ENCODE data around the gene C19orf18.
"Not testable (repeated sequence)": the region's sequence is repeated elsewhere in the genome, so short reads cannot be mapped to it uniquely, and the experiment has no call there.

Gene C19orf18

GRCh38 chr19:58009666-58010301 lies 35.5 kb upstream of the C19orf18 start:
- DNase-seq = no peak
- Histone ChIP-seq H3K9me3 (replicated peaks; ENCODE audit: insufficient read depth, low read length) (no peaks in the 10 kb centered on the region), H3K4me2 (ENCODE audit: low read depth, low read length) (no peak overlapping the region)

GRCh38 chr19:58009301-58009665 lies 34.9 kb upstream of the C19orf18 start:
- H3K27ac ChIP-seq (ENCODE audit: low read length) = no peak overlapping the region
- H3K9me3 ChIP-seq (replicated peaks; ENCODE audit: insufficient read depth, low read length) = no peaks in the 10 kb centered on the region
- H4K20me1 ChIP-seq (ENCODE audit: insufficient read depth, low read length) = no peaks in the 10 kb centered on the region
- TF ChIP-seq CTCF (IDR thresholded peaks at IDR 0.05; ENCODE audit: low read length) (no peak), EZH2phosphoT487 (IDR thresholded peaks at IDR 0.05; ENCODE audit: low read length) (no peak), EZH2 (optimal IDR thresholded peaks at IDR 0.05; ENCODE audit: low read depth, low read length) (no peak)
- H3K4me3 ChIP-seq (ENCODE audit: low read length) = no peak overlapping the region
- H3K9me2 ChIP-seq (replicated peaks; ENCODE audit: insufficient read depth, low read length) = no peaks in the 10 kb centered on the region
- H3K36me3 ChIP-seq (replicated peaks; ENCODE audit: insufficient read depth, low read length) = no peaks in the 10 kb centered on the region
- H3K27me3 ChIP-seq (replicated peaks; ENCODE audit: insufficient read depth, low read length) = no peaks in the 10 kb centered on the region
- no peak overlapping the region for H2AFZ ChIP-seq (ENCODE audit: low read length)
- no peak for DNase-seq
- H3K4me1 ChIP-seq (ENCODE audit: low read length) = no peaks in the 10 kb centered on the region
- no peaks in the 10 kb centered on the region for H3F3A ChIP-seq (ENCODE audit: insufficient read depth, low read length)
- H3K4me2 ChIP-seq (ENCODE audit: low read depth, low read length) = no peak overlapping the region
- no peaks in the 10 kb centered on the region for H3K79me2 ChIP-seq (ENCODE audit: low read length)
- no peak overlapping the region for H3K9ac ChIP-seq (ENCODE audit: low read length)

More at GRCh38 chr19:58009666-58010301, 35.5 kb upstream of the C19orf18 start:
- Histone ChIP-seq H3K4me1 (ENCODE audit: low read length) (no peaks in the 10 kb centered on the region), H2AFZ (ENCODE audit: low read length) (no peak overlapping the region), H3K79me2 (ENCODE audit: low read length) (no peaks in the 10 kb centered on the region), H4K20me1 (ENCODE audit: insufficient read depth, low read length) (no peaks in the 10 kb centered on the region), H3K36me3 (replicated peaks; ENCODE audit: insufficient read depth, low read length) (no peaks in the 10 kb centered on the region), H3K9me2 (replicated peaks; ENCODE audit: insufficient read depth, low read length) (no peaks in the 10 kb centered on the region), H3K27ac (ENCODE audit: low read length) (no peak overlapping the region), H3K9ac (ENCODE audit: low read length) (no peak overlapping the region), H3K4me3 (ENCODE audit: low read length) (no peak overlapping the region), H3K27me3 (replicated peaks; ENCODE audit: insufficient read depth, low read length) (no peaks in the 10 kb centered on the region), H3F3A (ENCODE audit: insufficient read depth, low read length) (no peaks in the 10 kb centered on the region)
- TF ChIP-seq EZH2phosphoT487 (IDR thresholded peaks at IDR 0.05; ENCODE audit: low read length) (no peak), EZH2 (optimal IDR thresholded peaks at IDR 0.05; ENCODE audit: low read depth, low read length) (no peak), CTCF (IDR thresholded peaks at IDR 0.05; ENCODE audit: low read length) (no peak)

GRCh38 chr19:58008877-58009276 lies 34.5 kb upstream of the C19orf18 start:
- not testable (repeated sequence) for H3K9me3 ChIP-seq (replicated peaks; ENCODE audit: insufficient read depth, low read length); H3K4me2 ChIP-seq (ENCODE audit: low read depth, low read length); H3K79me2 ChIP-seq (ENCODE audit: low read length); H3K4me3 ChIP-seq (ENCODE audit: low read length); H3K27me3 ChIP-seq (replicated peaks; ENCODE audit: insufficient read depth, low read length); DNase-seq; H2AFZ ChIP-seq (ENCODE audit: low read length); H3K36me3 ChIP-seq (replicated peaks; ENCODE audit: insufficient read depth, low read length); H3K9ac ChIP-seq (ENCODE audit: low read length); H3K4me1 ChIP-seq (ENCODE audit: low read length); H3K27ac ChIP-seq (ENCODE audit: low read length); H4K20me1 ChIP-seq (ENCODE audit: insufficient read depth, low read length); H3F3A ChIP-seq (ENCODE audit: insufficient read depth, low read length); H3K9me2 ChIP-seq (replicated peaks; ENCODE audit: insufficient read depth, low read length)

- no peaks in the 10 kb centered on the region for H3K9me2 ChIP-seq (replicated peaks; ENCODE audit: insufficient read depth, low read length)
- no peak overlapping the region for H3K27ac ChIP-seq (ENCODE audit: low read length)
- H2AFZ ChIP-seq (ENCODE audit: low read length) = no peak overlapping the region
- no peaks in the 10 kb centered on the region for H3K36me3 ChIP-seq (replicated peaks; ENCODE audit: insufficient read depth, low read length)
- no peaks in the 10 kb centered on the region for H3K9me3 ChIP-seq (replicated peaks; ENCODE audit: insufficient read depth, low read length)
- DNase-seq = no peak
- H3K79me2 ChIP-seq (ENCODE audit: low read length) = no peaks in the 10 kb centered on the region
- H3F3A ChIP-seq (ENCODE audit: insufficient read depth, low read length) = no peaks in the 10 kb centered on the region
- no peaks in the 10 kb centered on the region for H3K4me1 ChIP-seq (ENCODE audit: low read length)
- no peak overlapping the region for H3K9ac ChIP-seq (ENCODE audit: low read length)
- H3K4me2 ChIP-seq (ENCODE audit: low read depth, low read length) = no peak overlapping the region
- no peak for TF ChIP-seq CTCF (IDR thresholded peaks at IDR 0.05; ENCODE audit: low read length)
- TF ChIP-seq EZH2phosphoT487 (IDR thresholded peaks at IDR 0.05; ENCODE audit: low read length) = no peak
- TF ChIP-seq EZH2 (optimal IDR thresholded peaks at IDR 0.05; ENCODE audit: low read depth, low read length) = no peak
- no peaks in the 10 kb centered on the region for H3K27me3 ChIP-seq (replicated peaks; ENCODE audit: insufficient read depth, low read length)
- H3K4me3 ChIP-seq (ENCODE audit: low read length) = no peak overlapping the region
- H4K20me1 ChIP-seq (ENCODE audit: insufficient read depth, low read length) = no peaks in the 10 kb centered on the region
Observed at GRCh38 chr19:58007285-58007684, 33.0 kb upstream of the C19orf18 start.
